Endodermal cell (in vitro differentiated cells): ENCODE results near the gene STK4. TPM values are rescaled to one million over a fixed set of nuclear protein-coding genes. Genes with fewer than 3 reads are reported as not detected.

Experiments
- DNase-seq: peaks from one replicate; pipeline ENCODE4 v3.0.0-alpha.2; 2017
- H3K27ac ChIP-seq: 2 replicates; pipeline ENCODE4 v1.5.1; 2013; ENCODE audit warnings: mild to moderate bottlenecking, low read depth, low read length, moderate library complexity
- H3K27me3 ChIP-seq: 2 replicates; pipeline ENCODE4 v1.6.1; 2013; ENCODE audit warnings: mild to moderate bottlenecking, low read length, moderate library complexity; ENCODE audit not compliant: insufficient read depth, control insufficient read depth, poor library complexity, severe bottlenecking
- H3K36me3 ChIP-seq: 2 replicates; pipeline ENCODE4 v1.7.0; 2013; ENCODE audit warnings: mild to moderate bottlenecking, low read length, moderate library complexity; ENCODE audit not compliant: control insufficient read depth, insufficient read depth
- H3K4me1 ChIP-seq: one replicate; pipeline ENCODE4 v1.7.0; 2013; ENCODE audit warnings: low read length; ENCODE audit not compliant: control insufficient read depth, insufficient read depth
- H3K4me3 ChIP-seq: 2 replicates; pipeline ENCODE4 v1.5.1; 2013; ENCODE audit warnings: mild to moderate bottlenecking, low read length, moderate library complexity
- H3K9ac ChIP-seq: 2 replicates; pipeline ENCODE4 v1.6.1; 2013; ENCODE audit warnings: mild to moderate bottlenecking, low read length, moderate library complexity; ENCODE audit not compliant: poor library complexity, severe bottlenecking; ENCODE audit errors: extremely low read depth
- H3K9me3 ChIP-seq: 2 replicates; pipeline ENCODE4 v1.6.1; 2013; ENCODE audit warnings: mild to moderate bottlenecking, low read length, moderate library complexity; ENCODE audit not compliant: control insufficient read depth
- H3K27ac Mint-ChIP-seq: 2 replicates; pipeline ENCODE4 v1.8.0; 2020; ENCODE audit warnings: mixed read lengths
- H3K27me3 Mint-ChIP-seq: 2 replicates; pipeline ENCODE4 v1.8.0; 2021; ENCODE audit warnings: mild to moderate bottlenecking, mixed read lengths; ENCODE audit not compliant: insufficient read depth
- H3K36me3 Mint-ChIP-seq: 2 replicates; pipeline ENCODE4 v1.8.0; 2020; ENCODE audit warnings: low read depth, mixed read lengths
- H3K4me1 Mint-ChIP-seq: 2 replicates; pipeline ENCODE4 v1.8.0; 2020; ENCODE audit warnings: mixed read lengths
- H3K4me3 Mint-ChIP-seq: 2 replicates; pipeline ENCODE4 v1.8.0; 2020; ENCODE audit warnings: mild to moderate bottlenecking, moderate library complexity, mixed read lengths
- H3K9me3 Mint-ChIP-seq: 2 replicates; pipeline ENCODE4 v1.8.0; 2020; ENCODE audit warnings: mild to moderate bottlenecking, mixed read lengths
- WGBS, 2 experiments: methylation state at CpG; one replicate each; pipeline versions ENCODE4 v1.1.5 to v1.1.7; 2013; ENCODE audit warnings: missing lambda C conversion rate in 2 of 2, mixed read lengths in 1 of 2; ENCODE audit not compliant: insufficient coverage in 1 of 2, insufficient read length in 1 of 2; 5-methylcytosine and 5-hydroxymethylcytosine counted together
- total RNA-seq, 2 donors: library from RNA; stranded (reverse); fragmentation: NEBNext Ultra II Directional in 1 of 2; extraction: Animal tissue kit (Norgen Biotek cat#: 25700) in 1 of 2; gene quantifications; 2 replicates in 1 of 2; 3 replicates in 1 of 2; pipeline ENCODE4 v1.2.1, GENCODE V29; 2021
- TF ChIP-seq, protein P1 (sequence below): fragments of 200-600 bp; sonication (generic); conservative IDR thresholded peaks from 2 replicates; pipeline ENCODE4 v1.5.0; 2021; ENCODE audit warnings: antibody characterized with exemption, mild to moderate bottlenecking

STK4 gene
- total RNA-seq, 2 donors from 2014 or later: 29.2 to 33.1 TPM

DNA sequence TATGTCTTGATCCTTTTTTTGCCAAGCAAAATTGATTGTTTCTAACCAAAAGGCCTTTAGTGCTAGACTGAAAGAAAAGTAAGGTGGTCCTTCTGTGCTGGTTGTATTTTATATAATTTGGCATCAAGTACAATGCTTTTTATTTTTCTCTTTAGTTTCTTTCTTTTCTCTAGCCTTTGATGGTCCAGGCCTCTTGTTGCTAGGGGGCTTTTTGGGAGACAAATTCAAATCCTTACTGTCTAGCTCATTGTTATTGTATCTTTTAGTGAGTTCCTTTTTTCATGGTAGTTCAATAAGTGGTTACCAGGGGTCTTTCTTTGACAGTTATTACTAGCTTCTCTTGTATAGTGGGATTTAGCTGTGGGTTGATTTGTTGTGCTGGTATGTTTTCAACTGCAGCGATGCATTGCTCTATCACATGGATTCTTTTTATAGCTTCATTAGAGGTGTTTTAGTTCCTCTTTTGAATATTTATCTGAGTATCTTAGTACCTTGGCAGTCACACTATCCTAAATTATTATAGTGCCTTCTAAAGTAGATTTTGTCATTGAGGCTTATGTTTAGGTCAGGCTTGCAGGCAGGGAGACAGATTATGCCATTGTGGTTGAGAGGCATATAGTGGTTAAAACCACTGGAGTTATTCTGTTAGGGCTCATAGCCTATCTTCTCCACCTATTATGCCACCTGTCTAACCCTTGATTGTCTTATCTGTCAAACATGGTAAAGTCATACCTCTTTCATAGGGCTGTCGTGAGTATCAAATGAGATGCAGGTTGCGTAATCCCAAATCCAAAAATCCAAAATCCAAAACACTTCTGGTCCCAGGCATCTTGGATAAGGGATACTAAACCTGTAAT is 85.1 kb downstream of the STK4 start:
- Histone ChIP-seq H3K4me3 (no peak overlapping the region), H3K27ac (peak overlapping the region; percentile 61), H3K9ac (no peak overlapping the region), H3K27me3 (no peaks in the 10 kb centered on the region), H3K9me3 (no peaks in the 10 kb centered on the region), H3K4me1 (peaks cover 7% of the 10 kb centered on the region), H3K36me3 (no peaks in the 10 kb centered on the region)
- Mint-ChIP-seq H3K4me1 (peaks cover 37% of the 10 kb centered on the region), H3K9me3 (no peaks in the 10 kb centered on the region), H3K27ac (no peak overlapping the region), H3K27me3 (no peaks in the 10 kb centered on the region), H3K4me3 (no peak overlapping the region), H3K36me3 (peaks cover 12% of the 10 kb centered on the region)
- 95% methylated on average over 3 of the region's 3 CpGs; no CpG with 5 or more reads in 1 of the 2 experiments for WGBS, 2 experiments
- DNase-seq: no peak
- TF ChIP-seq, protein P1, sequence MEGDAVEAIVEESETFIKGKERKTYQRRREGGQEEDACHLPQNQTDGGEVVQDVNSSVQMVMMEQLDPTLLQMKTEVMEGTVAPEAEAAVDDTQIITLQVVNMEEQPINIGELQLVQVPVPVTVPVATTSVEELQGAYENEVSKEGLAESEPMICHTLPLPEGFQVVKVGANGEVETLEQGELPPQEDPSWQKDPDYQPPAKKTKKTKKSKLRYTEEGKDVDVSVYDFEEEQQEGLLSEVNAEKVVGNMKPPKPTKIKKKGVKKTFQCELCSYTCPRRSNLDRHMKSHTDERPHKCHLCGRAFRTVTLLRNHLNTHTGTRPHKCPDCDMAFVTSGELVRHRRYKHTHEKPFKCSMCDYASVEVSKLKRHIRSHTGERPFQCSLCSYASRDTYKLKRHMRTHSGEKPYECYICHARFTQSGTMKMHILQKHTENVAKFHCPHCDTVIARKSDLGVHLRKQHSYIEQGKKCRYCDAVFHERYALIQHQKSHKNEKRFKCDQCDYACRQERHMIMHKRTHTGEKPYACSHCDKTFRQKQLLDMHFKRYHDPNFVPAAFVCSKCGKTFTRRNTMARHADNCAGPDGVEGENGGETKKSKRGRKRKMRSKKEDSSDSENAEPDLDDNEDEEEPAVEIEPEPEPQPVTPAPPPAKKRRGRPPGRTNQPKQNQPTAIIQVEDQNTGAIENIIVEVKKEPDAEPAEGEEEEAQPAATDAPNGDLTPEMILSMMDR: no peak

DNA sequence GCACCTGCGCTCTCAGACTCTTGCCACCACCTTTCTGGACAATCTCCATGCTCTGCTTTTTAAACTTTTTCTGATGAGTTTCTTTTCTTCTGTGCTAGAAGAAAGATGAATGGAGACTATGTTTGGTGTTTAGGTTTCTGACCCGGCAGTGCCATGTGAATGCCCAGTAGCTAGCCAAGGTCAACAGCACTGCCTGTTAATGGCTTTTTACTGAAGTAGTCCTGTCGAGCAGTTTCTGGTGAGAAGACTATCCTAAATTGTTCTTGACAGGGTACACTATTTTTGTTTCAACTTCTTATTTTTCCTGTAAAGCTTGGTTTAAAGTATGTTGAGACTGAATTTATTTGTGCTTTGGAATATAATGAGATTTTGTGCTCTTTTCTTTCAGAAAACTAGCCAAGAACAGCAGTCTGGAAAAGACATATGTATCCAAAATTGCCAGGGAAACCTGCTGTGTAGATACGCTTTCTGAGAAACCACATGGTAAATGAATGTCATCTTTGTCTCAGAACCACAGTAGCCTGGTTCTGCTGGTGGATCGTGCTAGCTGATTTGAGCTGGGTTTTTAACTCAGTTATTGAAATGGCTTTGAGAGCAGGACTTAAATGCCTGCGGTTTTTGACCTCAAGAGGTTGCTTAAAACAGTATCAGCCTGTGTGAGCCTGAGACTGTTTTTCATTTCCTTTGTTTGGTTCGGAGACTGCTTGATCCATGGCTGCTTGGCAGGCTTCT is 86.6 kb downstream of the STK4 start:
- Mint-ChIP-seq H3K9me3 (no peaks in the 10 kb centered on the region), H3K36me3 (peaks cover 12% of the 10 kb centered on the region), H3K27ac (peak overlapping the region; percentile 40), H3K4me1 (peaks cover 33% of the 10 kb centered on the region), H3K27me3 (no peaks in the 10 kb centered on the region), H3K4me3 (no peak overlapping the region)
- no peaks in the 10 kb centered on the region for H3K9me3 ChIP-seq
- WGBS, 2 experiments: 85 to 90% methylated on average over 5 to 7 of the region's 7 CpGs
- no peak overlapping the region for H3K9ac ChIP-seq
- H3K27ac ChIP-seq: peak overlapping the region; percentile 77
- no peak for DNase-seq
- no peak overlapping the region for H3K4me3 ChIP-seq
- peaks cover 7% of the 10 kb centered on the region for H3K4me1 ChIP-seq
- TF ChIP-seq, protein P1: no peak
- no peaks in the 10 kb centered on the region for H3K27me3 ChIP-seq
- peaks cover 7% of the 10 kb centered on the region for H3K36me3 ChIP-seq

DNA sequence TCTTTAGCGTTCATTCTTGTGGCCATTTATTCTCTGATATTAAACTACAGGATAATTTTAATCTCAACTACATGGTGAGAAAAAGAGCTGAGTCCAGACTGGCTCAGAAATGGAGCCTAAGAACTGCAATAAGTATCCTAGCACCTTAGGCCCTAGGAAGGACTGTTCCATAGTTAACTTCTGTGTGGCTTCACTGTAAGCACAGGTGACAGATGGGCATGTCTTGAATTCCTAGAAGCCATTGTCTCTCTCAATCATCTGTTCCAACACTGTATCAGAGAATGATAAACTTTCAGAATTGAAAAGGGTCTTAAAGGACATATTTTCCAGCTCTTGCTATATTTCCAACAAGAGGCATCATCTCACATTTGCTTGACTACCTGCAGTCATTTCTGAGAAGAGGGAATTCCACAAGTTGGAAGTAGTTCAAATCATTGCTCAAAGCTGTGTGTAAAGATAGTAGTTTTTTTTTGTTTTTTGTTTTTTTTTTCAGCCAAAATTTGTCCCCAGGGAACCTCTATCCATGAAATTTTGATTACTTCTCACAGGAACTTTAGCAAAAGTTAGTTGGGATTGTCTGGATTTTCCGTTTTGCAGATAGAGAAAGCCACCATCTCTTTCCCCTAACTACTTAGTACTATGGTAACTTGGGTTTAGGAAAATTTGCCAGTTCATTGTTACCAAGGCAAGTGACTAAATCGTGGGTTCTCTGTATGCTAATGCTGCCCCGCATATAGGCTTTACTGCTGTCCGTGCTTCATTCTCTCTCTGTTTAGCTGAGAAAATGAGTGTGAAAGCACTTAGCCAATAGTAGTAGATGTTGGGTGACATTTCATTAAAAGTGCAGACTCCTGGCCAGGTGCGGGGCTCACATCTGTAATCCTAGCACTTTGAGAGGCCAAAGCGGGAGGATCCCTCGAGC is 87.4 kb downstream of the STK4 start:
- H3K27me3 Mint-ChIP-seq: no peaks in the 10 kb centered on the region
- H3K4me3 Mint-ChIP-seq: no peak overlapping the region
- peaks cover 10% of the 10 kb centered on the region for H3K36me3 Mint-ChIP-seq
- 85 to 88% methylated on average over 7 to 8 of the region's 8 CpGs for WGBS, 2 experiments
- no peak for DNase-seq
- Histone ChIP-seq H3K27ac (peak overlapping the region; percentile 77), H3K9me3 (no peaks in the 10 kb centered on the region), H3K36me3 (peaks cover 7% of the 10 kb centered on the region), H3K4me1 (peaks cover 7% of the 10 kb centered on the region), H3K27me3 (no peaks in the 10 kb centered on the region), H3K4me3 (no peak overlapping the region), H3K9ac (no peak overlapping the region)
- TF ChIP-seq, protein P1: no peak
- peak overlapping the region; percentile 81 for H3K27ac Mint-ChIP-seq
- H3K4me1 Mint-ChIP-seq: peaks cover 31% of the 10 kb centered on the region
- no peaks in the 10 kb centered on the region for H3K9me3 Mint-ChIP-seq
